Measurements from ENCODE around the gene FOXJ3. TPM values are rescaled to one million over a fixed set of nuclear protein-coding genes. Genes with fewer than 3 reads are reported as not detected.

Gene FOXJ3
- polyA plus RNA-seq, 1 of the 3 experiments (the other 2 are of a cell fraction), result 16.0 TPM

- CTCF ChIA-PET, result interaction anchor here (1.0 to 1.4 kb wide), 5 partner anchors 9 to 168 kb away, joined by 3 to 6 read pairs (median 5); no protein-coding TSS in a partner anchor
- Histone ChIP-seq H3F3A (replicated peaks; ENCODE audit: insufficient read depth) (no peaks in the 10 kb centered on the region), H2AFZ (ENCODE audit: low read depth) (no peak overlapping the region), H3K27me3 (ENCODE audit: insufficient read depth) (no peaks in the 10 kb centered on the region), H3K4me2 (no peak overlapping the region), H4K20me1 (ENCODE audit: insufficient read depth) (peaks cover 95% of the 10 kb centered on the region), H3K27ac (ENCODE audit: low read depth in 2 of 2, low read length in 1 of 2) (no peak overlapping the region), H3K79me2 (ENCODE audit: insufficient read depth) (peaks cover 99% of the 10 kb centered on the region), H3K4me1 (ENCODE audit: control insufficient read depth in 1 of 2, insufficient read depth in 2 of 2, low read depth in 1 of 2, low read length in 1 of 2) (peaks cover 0 to 12% of the 10 kb centered on the region in 2 experiments; a peak in 3 of 4 replicates), H3K9me2 (no peaks in the 10 kb centered on the region), H3K9me3 (no peaks in the 10 kb centered on the region), H3K36me3 (replicated peaks in 1 of 2; ENCODE audit: control insufficient read depth in 1 of 2, insufficient read depth in 2 of 2, low read length in 1 of 2) (no peaks in the 10 kb centered on the region), H3K9ac (no peak overlapping the region), H3K4me3 (ENCODE audit: low read depth in 2 of 2, low read length in 1 of 2) (no peak overlapping the region)
- no peak for DNase-seq
- 75% methylated on average over 2 of the region's 2 CpGs for WGBS (ENCODE audit: low lambda C conversion rate)
- POLR2A ChIA-PET, result interaction anchor here (1.2 kb wide), 1 partner anchor 9 kb away, joined by 5 read pairs; no protein-coding TSS in a partner anchor
- TF ChIP-seq EP300 (IDR thresholded peaks at IDR 0.05; ENCODE audit: borderline replicate concordance in 1 of 2, low read depth in 1 of 2, low read length in 1 of 2), result no peak
- no peak for TF ChIP-seq EZH2phosphoT487 (IDR thresholded peaks at IDR 0.05; ENCODE audit: borderline replicate concordance, low read depth)
- no peak for TF ChIP-seq JUND (IDR thresholded peaks at IDR 0.05)
- TF ChIP-seq ZBTB33 (IDR thresholded peaks at IDR 0.05; ENCODE audit: borderline replicate concordance, low read depth), result no peak
- TF ChIP-seq REST (IDR thresholded peaks at IDR 0.05; ENCODE audit: low read depth, low read length), result no peak
- no peak for TF ChIP-seq CHD2 (IDR thresholded peaks at IDR 0.05; ENCODE audit: low read length, partially characterized antibody)
- no peak for TF ChIP-seq POLR2AphosphoS5 (IDR thresholded peaks at IDR 0.05; ENCODE audit: low read depth, low read length)
- no peak for TF ChIP-seq NFIC (IDR thresholded peaks at IDR 0.05; ENCODE audit: borderline replicate concordance)
- no peak for TF ChIP-seq RXRA (IDR thresholded peaks at IDR 0.05; ENCODE audit: borderline replicate concordance, low read depth)
- TF ChIP-seq RAD21 (IDR thresholded peaks at IDR 0.05; ENCODE audit: low read length), result no peak
- TF ChIP-seq, protein P1, sequence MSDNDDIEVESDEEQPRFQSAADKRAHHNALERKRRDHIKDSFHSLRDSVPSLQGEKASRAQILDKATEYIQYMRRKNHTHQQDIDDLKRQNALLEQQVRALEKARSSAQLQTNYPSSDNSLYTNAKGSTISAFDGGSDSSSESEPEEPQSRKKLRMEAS (IDR thresholded peaks at IDR 0.05; ENCODE audit: low read depth), result no peak
- TF ChIP-seq MXI1 (IDR thresholded peaks at IDR 0.05; ENCODE audit: low read depth, low read length), result no peak
Measured at GRCh38 chr1:42315500-42315899, 19.5 kb downstream of the FOXJ3 start.
